HepG2 (cell line): ENCODE measurements around the gene PPM1G. TPM values are rescaled to one million over a fixed set of nuclear protein-coding genes. Genes with fewer than 3 reads are reported as not detected.

Source experiments
- ATAC-seq: fragments of 200-7000 bp; cut with Tn5 transposase; 3 replicates; pipeline ENCODE4 v1.9.1; 2020; ENCODE audit warnings: mild to moderate bottlenecking, moderate library complexity
- BruUV-seq: library from RNA; stranded (reverse); fragments of 400-500 nt; replicated peaks from 2 replicates; lab custom pipeline; 2021; lab: Mats Ljungman, UMichigan
- CTCF ChIA-PET: fragments of 300-600 bp; formaldehyde crosslinking; extraction: SDS; loops from one replicate; lab custom pipeline; 2021; ENCODE audit warnings: low total read pairs, inconsistent platforms, low intra/inter-chr PET ratio; lab: Yijun Ruan, JAX
- POLR2A ChIA-PET: fragments of 350-600 bp; sonication (Branson Sonifier 250); formaldehyde crosslinking; loops from one replicate; lab custom pipeline; 2020; ENCODE audit warnings: antibody characterized with exemption, inconsistent platforms; lab: Yijun Ruan, JAX
- DNase-seq: peaks from one replicate; pipeline ENCODE4 v3.0.0-alpha.2; 2015; ENCODE audit warnings: low spot score
- FAIRE-seq: peaks from 3 replicates; lab custom pipeline; 2011; peaks lifted over from hg19 to GRCh38; lab: Jason Lieb, UNC
- H2AFZ ChIP-seq: one replicate; pipeline ENCODE4 v1.6.1; 2011; ENCODE audit warnings: low read length, inconsistent platforms
- H3K27ac ChIP-seq: fragments of 300-600 bp; 3 replicates; pipeline ENCODE4 v1.8.0; 2011; ENCODE audit warnings: mixed run types, mild to moderate bottlenecking, mixed read lengths, low read length, inconsistent platforms; ENCODE audit not compliant: insufficient read depth; ENCODE audit errors: extremely low read length
- H3K27me3 ChIP-seq, 2 experiments: fragments of 200-600 bp in 1 of 2; 2 replicates in 1 of 2; 3 replicates in 1 of 2; pipeline versions ENCODE4 v1.6.0 to v1.8.0; 2011; ENCODE audit warnings: low read length in 2 of 2, mild to moderate bottlenecking in 2 of 2, moderate library complexity in 2 of 2, inconsistent platforms in 1 of 2; ENCODE audit not compliant: insufficient read depth in 2 of 2, control insufficient read depth in 1 of 2
- H3K36me3 ChIP-seq, 2 experiments: fragments of 200-600 bp in 1 of 2; replicated peaks in 1 of 2; 2 replicates in 1 of 2; 3 replicates in 1 of 2; pipeline versions ENCODE4 v1.5.1 to v1.8.0; 2011; ENCODE audit warnings: low read length in 2 of 2, inconsistent platforms in 1 of 2; ENCODE audit not compliant: insufficient read depth in 2 of 2, control insufficient read depth in 1 of 2
- H3K4me1 ChIP-seq: 2 replicates; pipeline ENCODE4 v1.5.1; 2012; ENCODE audit warnings: low read length, inconsistent platforms; ENCODE audit not compliant: insufficient read depth
- H3K4me2 ChIP-seq: 2 replicates; pipeline ENCODE4 v1.6.0; 2011; ENCODE audit warnings: low read depth, low read length, inconsistent platforms
- H3K4me3 ChIP-seq, 3 experiments: fragments of 200-600 bp in 1 of 3; sonication (generic), shearing (Covaris generic) in 1 of 3; replicated peaks in 1 of 3; 2 replicates each; pipeline ENCODE4 v1.5.1; 2011 to 2016; ENCODE audit warnings: low read length in 3 of 3, inconsistent platforms in 2 of 3, low read depth in 2 of 3, mild to moderate bottlenecking in 2 of 3, control low read depth in 1 of 3, mixed read lengths in 1 of 3; ENCODE audit not compliant: insufficient read depth in 1 of 3
- H3K79me2 ChIP-seq: one replicate; pipeline ENCODE4 v1.6.1; 2011; ENCODE audit warnings: low read length, inconsistent platforms; ENCODE audit not compliant: insufficient read depth
- H3K9ac ChIP-seq: 2 replicates; pipeline ENCODE4 v1.6.0; 2011; ENCODE audit warnings: mild to moderate bottlenecking, low read depth, low read length, inconsistent platforms; ENCODE audit not compliant: insufficient read depth
- H3K9me3 ChIP-seq: 2 replicates; pipeline ENCODE4 v1.5.1; 2012; ENCODE audit warnings: mild to moderate bottlenecking, low read length
- H4K20me1 ChIP-seq: 2 replicates; pipeline ENCODE4 v1.6.0; 2011; ENCODE audit warnings: inconsistent platforms, mild to moderate bottlenecking, low read length, moderate library complexity; ENCODE audit not compliant: insufficient read depth
- EED ChIP-seq: sonication (generic); formaldehyde crosslinking; IDR thresholded peaks from 2 replicates; pipeline ENCODE4 v1.5.0; 2020; ENCODE audit warnings: mild to moderate bottlenecking, missing genetic modification reagents
- GABPA ChIP-seq, 2 experiments: IDR thresholded peaks; 2 replicates each; pipeline ENCODE4 v1.6.1; 2011 to 2016; ENCODE audit warnings: low read depth in 2 of 2, low read length in 1 of 2, missing biosample characterization in 1 of 2, missing genetic modification characterization in 1 of 2
- HNRNPLL ChIP-seq: fragments of 200-400 bp; formaldehyde crosslinking; IDR thresholded peaks from 2 replicates; pipeline ENCODE4 v1.6.1; 2017; ENCODE audit warnings: mild to moderate bottlenecking, low read depth, low read length; ENCODE audit not compliant: poor library complexity, severe bottlenecking
- KDM3A ChIP-seq: IDR thresholded peaks from 2 replicates; pipeline ENCODE4 v1.6.1; 2018; ENCODE audit warnings: low read depth, missing compliant biosample characterization
- NFIC ChIP-seq: IDR thresholded peaks from 2 replicates; pipeline ENCODE4 v1.6.1; 2012; ENCODE audit warnings: mild to moderate bottlenecking, low read length, inconsistent platforms
- PAWR ChIP-seq: sonication (generic); formaldehyde crosslinking; IDR thresholded peaks from 2 replicates; pipeline ENCODE4 v1.4.0; 2020; ENCODE audit warnings: missing genetic modification reagents, mild to moderate bottlenecking, borderline replicate concordance
- RBFOX2 ChIP-seq: fragments of 200-400 bp; formaldehyde crosslinking; IDR thresholded peaks from 2 replicates; pipeline ENCODE4 v1.6.1; 2017; ENCODE audit warnings: low read depth, mild to moderate bottlenecking, low read length
- REL ChIP-seq: sonication (generic); formaldehyde crosslinking; conservative IDR thresholded peaks from 2 replicates; pipeline ENCODE4 v1.8.0; 2022; ENCODE audit warnings: mild to moderate bottlenecking, missing genetic modification reagents, moderate library complexity
- SNAPC5 ChIP-seq: sonication (generic); formaldehyde crosslinking; IDR thresholded peaks from 2 replicates; pipeline ENCODE4 v1.8.1; 2023; ENCODE audit warnings: mild to moderate bottlenecking, missing genetic modification reagents, borderline replicate concordance
- SP4 ChIP-seq: sonication (generic); formaldehyde crosslinking; IDR thresholded peaks from 2 replicates; pipeline ENCODE4 v1.8.1; 2023; ENCODE audit warnings: mild to moderate bottlenecking, missing genetic modification reagents
- TEAD2 ChIP-seq: sonication (generic); formaldehyde crosslinking; IDR thresholded peaks from 2 replicates; pipeline ENCODE4 v1.9.0; 2021; ENCODE audit warnings: missing genetic modification reagents
- ZFY ChIP-seq: sonication (generic); formaldehyde crosslinking; IDR thresholded peaks from 2 replicates; pipeline ENCODE4 v1.4.0; 2020; ENCODE audit warnings: missing genetic modification reagents
- ZMYM4 ChIP-seq: sonication (generic); formaldehyde crosslinking; IDR thresholded peaks from 2 replicates; pipeline ENCODE4 v1.8.1; 2023; ENCODE audit warnings: mild to moderate bottlenecking, missing genetic modification reagents
- ZNF256 ChIP-seq: sonication (generic); formaldehyde crosslinking; conservative IDR thresholded peaks from 2 replicates; pipeline ENCODE4 v1.4.0; 2020; ENCODE audit warnings: missing genetic modification reagents
- ZNF780A ChIP-seq: sonication (generic); formaldehyde crosslinking; IDR thresholded peaks from 2 replicates; pipeline ENCODE4 v1.8.0; 2022; ENCODE audit warnings: mild to moderate bottlenecking, missing genetic modification reagents, moderate library complexity
- WGBS: methylation state at CpG from one replicate; pipeline ENCODE4 v1.1.6; 2017; ENCODE audit warnings: low lambda C conversion rate; 5-methylcytosine and 5-hydroxymethylcytosine counted together
- in situ Hi-C: cut with HindIII; loops from 2 replicates; pipeline ENCODE4 v1.10.0; 2017; ENCODE audit warnings: low pct_unique_long_range_greater_than_20kb; ENCODE audit not compliant: extremely low pct_ligation_motif_present
- intact Hi-C: fragments of 100-400 bp; cut with micrococcal nuclease; formaldehyde crosslinking; loops from one replicate; pipeline ENCODE4 v1.10.0; 2022; ENCODE audit not compliant: unreplicated experiment
- polyA plus RNA-seq, 8 experiments: library from polyadenylated mRNA; depleted of rRNA in 3 of 8; stranded (reverse) in 7 of 8; unstranded in 1 of 8; fragments of >200 nt; fragmentation: Illumina TruSeq in 4 of 8; extraction: Trizol in 4 of 8; gene quantifications; 2 replicates each; pipeline versions ENCODE4 v1.2.1 to v1.2.3, GENCODE V29; 2011 to 2016; ENCODE audit warnings: low read depth in 4 of 8, missing spikeins in 1 of 8, mixed read lengths in 1 of 8; ENCODE audit not compliant: insufficient read depth in 1 of 8
- total RNA-seq, 5 experiments: library from RNA; depleted of rRNA; stranded (reverse); fragments of >200 nt; fragmentation: Illumina TruSeq; extraction: Trizol; gene quantifications; 2 replicates each; pipeline ENCODE4 v1.2.3, GENCODE V29; 2016; ENCODE audit warnings: low read depth in 1 of 5
- TF ChIP-seq, protein P1 (sequence below): IDR thresholded peaks from 2 replicates; pipeline ENCODE4 v1.4.0; 2020; ENCODE audit warnings: mild to moderate bottlenecking, missing genetic modification reagents

Gene PPM1G
- total and polyA plus RNA-seq, 2 of the 13 experiments (the other 11 are each of a cell fraction or from before 2014, with no cell fraction given), result 58.2 to 213 TPM

GRCh38 chr2:27379383-27379835 lies 30.0 kb downstream of the PPM1G start (continued):
- TF ChIP-seq, protein P1, sequence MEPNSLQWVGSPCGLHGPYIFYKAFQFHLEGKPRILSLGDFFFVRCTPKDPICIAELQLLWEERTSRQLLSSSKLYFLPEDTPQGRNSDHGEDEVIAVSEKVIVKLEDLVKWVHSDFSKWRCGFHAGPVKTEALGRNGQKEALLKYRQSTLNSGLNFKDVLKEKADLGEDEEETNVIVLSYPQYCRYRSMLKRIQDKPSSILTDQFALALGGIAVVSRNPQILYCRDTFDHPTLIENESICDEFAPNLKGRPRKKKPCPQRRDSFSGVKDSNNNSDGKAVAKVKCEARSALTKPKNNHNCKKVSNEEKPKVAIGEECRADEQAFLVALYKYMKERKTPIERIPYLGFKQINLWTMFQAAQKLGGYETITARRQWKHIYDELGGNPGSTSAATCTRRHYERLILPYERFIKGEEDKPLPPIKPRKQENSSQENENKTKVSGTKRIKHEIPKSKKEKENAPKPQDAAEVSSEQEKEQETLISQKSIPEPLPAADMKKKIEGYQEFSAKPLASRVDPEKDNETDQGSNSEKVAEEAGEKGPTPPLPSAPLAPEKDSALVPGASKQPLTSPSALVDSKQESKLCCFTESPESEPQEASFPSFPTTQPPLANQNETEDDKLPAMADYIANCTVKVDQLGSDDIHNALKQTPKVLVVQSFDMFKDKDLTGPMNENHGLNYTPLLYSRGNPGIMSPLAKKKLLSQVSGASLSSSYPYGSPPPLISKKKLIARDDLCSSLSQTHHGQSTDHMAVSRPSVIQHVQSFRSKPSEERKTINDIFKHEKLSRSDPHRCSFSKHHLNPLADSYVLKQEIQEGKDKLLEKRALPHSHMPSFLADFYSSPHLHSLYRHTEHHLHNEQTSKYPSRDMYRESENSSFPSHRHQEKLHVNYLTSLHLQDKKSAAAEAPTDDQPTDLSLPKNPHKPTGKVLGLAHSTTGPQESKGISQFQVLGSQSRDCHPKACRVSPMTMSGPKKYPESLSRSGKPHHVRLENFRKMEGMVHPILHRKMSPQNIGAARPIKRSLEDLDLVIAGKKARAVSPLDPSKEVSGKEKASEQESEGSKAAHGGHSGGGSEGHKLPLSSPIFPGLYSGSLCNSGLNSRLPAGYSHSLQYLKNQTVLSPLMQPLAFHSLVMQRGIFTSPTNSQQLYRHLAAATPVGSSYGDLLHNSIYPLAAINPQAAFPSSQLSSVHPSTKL (CRISPR knock-in tag), result 0 out of 2 replicates have a peak, but pooled peaks have one; percentile 30
- TF ChIP-seq TEAD2 (CRISPR knock-in tag), result no peak
- TF ChIP-seq, all 625 proteins: peak for 14

GRCh38 chr2:27378809-27379290 lies 30.5 kb downstream of the PPM1G start:
- CTCF ChIA-PET, result interaction anchor here (0.8 kb wide), 1 partner anchor 58 kb away, joined by 3 read pairs; no protein-coding TSS in a partner anchor
- TF ChIP-seq NFIC (0 out of 2 replicates have a peak, but pooled peaks have one; percentile 1), EED (0 out of 2 replicates have a peak, but pooled peaks have one; percentile 17), ZFY (CRISPR knock-in tag) (no peak), REL (CRISPR knock-in tag) (peak; percentile 48), RBFOX2 (peak; percentile 34), PAWR (CRISPR knock-in tag) (no peak), SP4 (no peak), ZNF780A (CRISPR knock-in tag) (no peak), HNRNPLL (peak; percentile 13), KDM3A (no peak), SNAPC5 (CRISPR knock-in tag) (no peak), ZMYM4 (no peak), ZNF256 (CRISPR knock-in tag) (no peak), GABPA (IDR thresholded peaks at IDR 0.05; ENCODE audit: low read depth, low read length) (no peak), GABPA (CRISPR knock-in tag; IDR thresholded peaks at IDR 0.05; ENCODE audit: low read depth) (no peak)

More at GRCh38 chr2:27378809-27379290, 30.5 kb downstream of the PPM1G start:
- peak overlapping the region in 1 of 3 experiments; percentile 75; a peak in 1 of 6 replicates for H3K4me3 ChIP-seq
- H3K4me1 ChIP-seq, result peaks cover 26% of the 10 kb centered on the region
- POLR2A ChIA-PET, result interaction anchor here (1.2 to 5.1 kb wide), 8 partner anchors 8 to 86 kb away, joined by 3 to 38 read pairs (median 14); partner anchors contain the start of genes EIF2B4, GTF3C2, MPV17 and PPM1G
- H3K79me2 ChIP-seq, result peaks cover 4% of the 10 kb centered on the region
- no TSS peak for BruUV-seq
- H3K9ac ChIP-seq, result peak overlapping the region; percentile 75; the same call in 1 of the 2 replicates
- no peak for ATAC-seq
- H3K36me3 ChIP-seq, result peaks cover 47 to 71% of the 10 kb centered on the region in 2 experiments
- no peak for FAIRE-seq
- no peaks in the 10 kb centered on the region for H3K27me3 ChIP-seq
- no peak overlapping the region for H2AFZ ChIP-seq
- H4K20me1 ChIP-seq, result peaks cover 3% of the 10 kb centered on the region; the same call in 1 of the 2 replicates
- peak overlapping the region; percentile 90 for H3K4me2 ChIP-seq
- WGBS, result 96% methylated on average over 6 of the region's 9 CpGs
- intact Hi-C loops (loop anchor here (1.0 to 10.0 kb wide), 2 partner anchors 58 to 124 kb away; no protein-coding TSS in a partner anchor), in situ Hi-C loops (no loop called here)
- peak overlapping the region; percentile 85 for H3K27ac ChIP-seq
- DNase-seq, result no peak
- no peaks in the 10 kb centered on the region for H3K9me3 ChIP-seq
